ENCODE data around the gene ERG.

DNA sequence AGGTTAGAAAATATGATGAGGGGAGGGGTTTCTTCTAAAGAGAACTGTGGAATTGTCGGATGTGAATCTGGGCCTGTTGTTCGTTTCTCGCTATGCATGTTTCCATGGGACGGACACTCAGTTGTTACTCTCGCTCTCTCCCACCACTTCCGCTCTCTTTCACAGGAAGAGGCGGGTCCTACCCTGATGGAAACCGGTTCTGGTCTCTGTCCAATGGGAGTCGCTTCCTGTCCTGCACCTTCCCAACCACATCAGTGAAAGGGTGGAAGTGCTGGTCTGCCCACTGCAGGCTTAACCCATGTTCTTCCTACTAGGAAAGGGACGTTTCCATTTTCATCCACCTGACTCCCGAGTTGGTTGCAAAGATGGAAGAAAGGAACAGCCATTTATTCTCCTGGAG is 122.0 kb downstream of the ERG start:
- TF ChIP-seq, protein P1, sequence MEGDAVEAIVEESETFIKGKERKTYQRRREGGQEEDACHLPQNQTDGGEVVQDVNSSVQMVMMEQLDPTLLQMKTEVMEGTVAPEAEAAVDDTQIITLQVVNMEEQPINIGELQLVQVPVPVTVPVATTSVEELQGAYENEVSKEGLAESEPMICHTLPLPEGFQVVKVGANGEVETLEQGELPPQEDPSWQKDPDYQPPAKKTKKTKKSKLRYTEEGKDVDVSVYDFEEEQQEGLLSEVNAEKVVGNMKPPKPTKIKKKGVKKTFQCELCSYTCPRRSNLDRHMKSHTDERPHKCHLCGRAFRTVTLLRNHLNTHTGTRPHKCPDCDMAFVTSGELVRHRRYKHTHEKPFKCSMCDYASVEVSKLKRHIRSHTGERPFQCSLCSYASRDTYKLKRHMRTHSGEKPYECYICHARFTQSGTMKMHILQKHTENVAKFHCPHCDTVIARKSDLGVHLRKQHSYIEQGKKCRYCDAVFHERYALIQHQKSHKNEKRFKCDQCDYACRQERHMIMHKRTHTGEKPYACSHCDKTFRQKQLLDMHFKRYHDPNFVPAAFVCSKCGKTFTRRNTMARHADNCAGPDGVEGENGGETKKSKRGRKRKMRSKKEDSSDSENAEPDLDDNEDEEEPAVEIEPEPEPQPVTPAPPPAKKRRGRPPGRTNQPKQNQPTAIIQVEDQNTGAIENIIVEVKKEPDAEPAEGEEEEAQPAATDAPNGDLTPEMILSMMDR (conservative IDR thresholded peaks at IDR 0.05): no peak
- TF ChIP-seq ZFX (IDR thresholded peaks at IDR 0.05): no peak
